Panc1 (cell line): ENCODE data around the gene SLC34A3. TPM values are rescaled to one million over a fixed set of nuclear protein-coding genes. Genes with fewer than 3 reads are reported as not detected.

ENCODE experiments used
- ATAC-seq: fragments of 200-7000 bp; cut with Tn5 transposase; 2 replicates; pipeline ENCODE4 v1.9.1; 2020; ENCODE audit warnings: mild to moderate bottlenecking, moderate library complexity
- BruUV-seq: library from RNA; stranded (reverse); fragments of 400-500 nt; replicated peaks from 2 replicates; lab custom pipeline; 2021; lab: Mats Ljungman, UMichigan
- CTCF ChIA-PET: fragments of 300-600 bp; sonication (Branson Sonifier 250); formaldehyde crosslinking; loops from one replicate; lab custom pipeline; 2022; ENCODE audit warnings: antibody characterized with exemption; lab: Charles Lee
- POLR2A ChIA-PET: fragments of 300-600 bp; sonication (Branson Sonifier 250); formaldehyde crosslinking; loops from one replicate; lab custom pipeline; 2022; ENCODE audit warnings: antibody characterized with exemption; lab: Charles Lee
- DNase-seq: peaks from one replicate; pipeline ENCODE4 v3.0.0-alpha.2; 2010; ENCODE audit warnings: low read depth, low spot score
- H3K27ac ChIP-seq: 2 replicates; pipeline ENCODE4 v1.5.1; 2011; ENCODE audit warnings: mild to moderate bottlenecking, low read length, inconsistent platforms
- H3K27me3 ChIP-seq: fragments of 200-500 bp; sonication (Bioruptor generic); 2 replicates; pipeline ENCODE4 v1.6.0; 2014; ENCODE audit warnings: low read length, inconsistent platforms; ENCODE audit not compliant: control insufficient read depth, insufficient read depth
- H3K36me3 ChIP-seq: fragments of 200-500 bp; sonication (Bioruptor generic); 2 replicates; pipeline ENCODE4 v1.5.1; 2014; ENCODE audit warnings: inconsistent platforms, mild to moderate bottlenecking, low read length, moderate library complexity; ENCODE audit not compliant: control insufficient read depth, insufficient read depth
- H3K4me1 ChIP-seq: 2 replicates; pipeline ENCODE4 v1.5.1; 2011; ENCODE audit warnings: inconsistent platforms, mild to moderate bottlenecking, low read length, moderate library complexity; ENCODE audit not compliant: control insufficient read depth, insufficient read depth
- H3K4me3 ChIP-seq, 2 experiments: 2 replicates each; pipeline ENCODE4 v1.5.1; 2011 to 2012; ENCODE audit warnings: low read depth in 2 of 2, low read length in 2 of 2, mild to moderate bottlenecking in 2 of 2, inconsistent platforms in 1 of 2, moderate library complexity in 1 of 2
- H3K9me3 ChIP-seq: fragments of 200-500 bp; sonication (Bioruptor generic); 2 replicates; pipeline ENCODE4 v1.5.1; 2014; ENCODE audit warnings: low read depth, mild to moderate bottlenecking, inconsistent platforms, low read length, moderate library complexity; ENCODE audit not compliant: control insufficient read depth, insufficient read depth
- POLR2AphosphoS5 ChIP-seq: IDR thresholded peaks from 2 replicates; pipeline ENCODE4 v1.6.1; 2012; ENCODE audit warnings: mild to moderate bottlenecking, low read depth, low read length, moderate library complexity
- SIN3A ChIP-seq: IDR thresholded peaks from 2 replicates; pipeline ENCODE4 v1.6.1; 2012; ENCODE audit warnings: low read depth, mild to moderate bottlenecking, low read length, moderate library complexity, borderline replicate concordance; ENCODE audit not compliant: insufficient read depth
- TCF7L2 ChIP-seq: IDR thresholded peaks from 2 replicates; pipeline ENCODE4 v1.6.1; 2011; ENCODE audit warnings: mild to moderate bottlenecking, low read depth, low read length, inconsistent platforms
- in situ Hi-C: cut with HindIII; loops from 2 replicates; pipeline ENCODE4 v1.10.0; 2016; ENCODE audit warnings: low sequenced_read_pairs, low pct_unique_long_range_greater_than_20kb
- intact Hi-C: fragments of 100-400 bp; cut with micrococcal nuclease; formaldehyde crosslinking; loops from one replicate; pipeline ENCODE4 v1.10.0; 2022; ENCODE audit not compliant: unreplicated experiment
- total RNA-seq: library from RNA; stranded (reverse); gene quantifications from one replicate; pipeline ENCODE4 v1.2.1, GENCODE V29; 2021; ENCODE audit not compliant: unreplicated experiment
- TF ChIP-seq, protein P1 (sequence below), 2 experiments: IDR thresholded peaks; 2 replicates each; pipeline ENCODE4 v1.6.1; 2011 to 2012; ENCODE audit warnings: low read depth in 2 of 2, control low read depth in 1 of 2, low read length in 1 of 2, mild to moderate bottlenecking in 1 of 2, moderate library complexity in 1 of 2; ENCODE audit not compliant: insufficient read depth in 1 of 2
- TF ChIP-seq, protein P2 (sequence below): fragments of 450-650 bp; IDR thresholded peaks from 2 replicates; pipeline ENCODE4 v1.5.1; 2017; ENCODE audit warnings: mild to moderate bottlenecking

Gene SLC34A3
- total RNA-seq, 1 experiment from 2014 or later, result not detected

DNA sequence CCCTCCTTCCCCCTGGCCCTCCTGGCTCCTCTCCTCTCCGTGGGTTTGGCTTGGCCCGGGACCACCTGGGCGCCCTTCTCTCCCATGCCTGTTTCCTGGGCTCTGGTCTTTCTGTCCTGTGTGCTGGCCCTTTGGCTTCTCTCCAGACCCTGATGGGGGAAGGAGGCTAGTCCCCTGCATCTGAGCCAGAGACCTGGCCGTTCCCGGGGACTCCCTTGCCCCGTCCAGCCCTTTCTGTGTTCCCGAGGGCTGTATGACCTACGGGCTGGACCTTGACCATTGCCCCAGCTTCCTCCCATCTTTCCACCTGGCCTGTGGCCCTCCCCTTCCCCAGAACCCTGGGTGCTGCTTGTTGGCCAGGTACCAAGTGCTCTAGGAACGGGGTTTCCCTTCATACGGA, 32.8 kb downstream of the SLC34A3 start:
- ChIA-PET POLR2A (no interaction called here), CTCF (no interaction called here)
- Histone ChIP-seq H3K27ac (no peak overlapping the region), H3K4me3 (no peak overlapping the region), H3K36me3 (0 out of 2 replicates have a peak, but pooled peaks cover 3% of the 10 kb centered on the region), H3K4me1 (no peaks in the 10 kb centered on the region), H3K9me3 (no peaks in the 10 kb centered on the region), H3K27me3 (no peaks in the 10 kb centered on the region)
- TF ChIP-seq, protein P1, sequence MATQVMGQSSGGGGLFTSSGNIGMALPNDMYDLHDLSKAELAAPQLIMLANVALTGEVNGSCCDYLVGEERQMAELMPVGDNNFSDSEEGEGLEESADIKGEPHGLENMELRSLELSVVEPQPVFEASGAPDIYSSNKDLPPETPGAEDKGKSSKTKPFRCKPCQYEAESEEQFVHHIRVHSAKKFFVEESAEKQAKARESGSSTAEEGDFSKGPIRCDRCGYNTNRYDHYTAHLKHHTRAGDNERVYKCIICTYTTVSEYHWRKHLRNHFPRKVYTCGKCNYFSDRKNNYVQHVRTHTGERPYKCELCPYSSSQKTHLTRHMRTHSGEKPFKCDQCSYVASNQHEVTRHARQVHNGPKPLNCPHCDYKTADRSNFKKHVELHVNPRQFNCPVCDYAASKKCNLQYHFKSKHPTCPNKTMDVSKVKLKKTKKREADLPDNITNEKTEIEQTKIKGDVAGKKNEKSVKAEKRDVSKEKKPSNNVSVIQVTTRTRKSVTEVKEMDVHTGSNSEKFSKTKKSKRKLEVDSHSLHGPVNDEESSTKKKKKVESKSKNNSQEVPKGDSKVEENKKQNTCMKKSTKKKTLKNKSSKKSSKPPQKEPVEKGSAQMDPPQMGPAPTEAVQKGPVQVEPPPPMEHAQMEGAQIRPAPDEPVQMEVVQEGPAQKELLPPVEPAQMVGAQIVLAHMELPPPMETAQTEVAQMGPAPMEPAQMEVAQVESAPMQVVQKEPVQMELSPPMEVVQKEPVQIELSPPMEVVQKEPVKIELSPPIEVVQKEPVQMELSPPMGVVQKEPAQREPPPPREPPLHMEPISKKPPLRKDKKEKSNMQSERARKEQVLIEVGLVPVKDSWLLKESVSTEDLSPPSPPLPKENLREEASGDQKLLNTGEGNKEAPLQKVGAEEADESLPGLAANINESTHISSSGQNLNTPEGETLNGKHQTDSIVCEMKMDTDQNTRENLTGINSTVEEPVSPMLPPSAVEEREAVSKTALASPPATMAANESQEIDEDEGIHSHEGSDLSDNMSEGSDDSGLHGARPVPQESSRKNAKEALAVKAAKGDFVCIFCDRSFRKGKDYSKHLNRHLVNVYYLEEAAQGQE (IDR thresholded peaks at IDR 0.05; ENCODE audit: insufficient read depth in 1 of 2, low read depth in 2 of 2, low read length in 1 of 2), result no peak
- TF ChIP-seq, protein P2, sequence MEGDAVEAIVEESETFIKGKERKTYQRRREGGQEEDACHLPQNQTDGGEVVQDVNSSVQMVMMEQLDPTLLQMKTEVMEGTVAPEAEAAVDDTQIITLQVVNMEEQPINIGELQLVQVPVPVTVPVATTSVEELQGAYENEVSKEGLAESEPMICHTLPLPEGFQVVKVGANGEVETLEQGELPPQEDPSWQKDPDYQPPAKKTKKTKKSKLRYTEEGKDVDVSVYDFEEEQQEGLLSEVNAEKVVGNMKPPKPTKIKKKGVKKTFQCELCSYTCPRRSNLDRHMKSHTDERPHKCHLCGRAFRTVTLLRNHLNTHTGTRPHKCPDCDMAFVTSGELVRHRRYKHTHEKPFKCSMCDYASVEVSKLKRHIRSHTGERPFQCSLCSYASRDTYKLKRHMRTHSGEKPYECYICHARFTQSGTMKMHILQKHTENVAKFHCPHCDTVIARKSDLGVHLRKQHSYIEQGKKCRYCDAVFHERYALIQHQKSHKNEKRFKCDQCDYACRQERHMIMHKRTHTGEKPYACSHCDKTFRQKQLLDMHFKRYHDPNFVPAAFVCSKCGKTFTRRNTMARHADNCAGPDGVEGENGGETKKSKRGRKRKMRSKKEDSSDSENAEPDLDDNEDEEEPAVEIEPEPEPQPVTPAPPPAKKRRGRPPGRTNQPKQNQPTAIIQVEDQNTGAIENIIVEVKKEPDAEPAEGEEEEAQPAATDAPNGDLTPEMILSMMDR, result no peak
- TF ChIP-seq TCF7L2 (no peak), SIN3A (no peak), POLR2AphosphoS5 (no peak)
- no peak for DNase-seq
- ATAC-seq, result no peak
- in situ Hi-C loops, result no loop called here
- BruUV-seq, result no TSS peak
- intact Hi-C loops, result no loop called here

DNA sequence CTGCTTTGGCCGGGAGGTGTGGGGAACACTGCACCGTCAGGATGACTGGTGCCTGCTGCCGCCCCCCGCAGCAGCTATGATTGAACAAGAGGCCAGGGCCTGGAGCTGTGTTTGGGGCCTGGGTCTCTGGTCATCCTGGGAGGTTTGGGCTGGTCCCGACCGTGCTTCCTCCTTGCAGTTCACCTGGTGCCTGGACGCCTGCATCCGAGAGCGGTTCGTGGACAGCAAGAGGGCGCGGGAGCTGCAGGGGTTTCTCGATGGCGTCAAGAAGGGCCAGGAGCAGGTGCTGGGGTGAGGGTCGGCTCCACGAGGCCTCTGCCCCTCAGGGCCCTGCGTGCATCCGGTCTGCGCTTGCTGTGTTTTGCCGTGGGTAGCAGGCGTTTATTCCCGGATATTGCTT, 33.4 kb downstream of the SLC34A3 start:
- ATAC-seq, result no peak
- no peak overlapping the region for H3K27ac ChIP-seq
- intact Hi-C loops, result no loop called here
- H3K4me1 ChIP-seq, result no peaks in the 10 kb centered on the region
- no peaks in the 10 kb centered on the region for H3K27me3 ChIP-seq
- in situ Hi-C loops, result no loop called here
- H3K36me3 ChIP-seq, result 0 out of 2 replicates have a peak, but pooled peaks cover 3% of the 10 kb centered on the region
- no peak overlapping the region for H3K4me3 ChIP-seq
- no peaks in the 10 kb centered on the region for H3K9me3 ChIP-seq
- CTCF ChIA-PET, result no interaction called here
- BruUV-seq, result no TSS peak
- TF ChIP-seq TCF7L2, result no peak
- TF ChIP-seq, protein P1 (IDR thresholded peaks at IDR 0.05; ENCODE audit: insufficient read depth in 1 of 2, low read depth in 2 of 2, low read length in 1 of 2), result no peak
- no peak for TF ChIP-seq SIN3A
- no peak for TF ChIP-seq POLR2AphosphoS5
- TF ChIP-seq, protein P2, result no peak
- POLR2A ChIA-PET, result no interaction called here
- no peak for DNase-seq
